ENCODE data around the gene TMED8.
A peak's percentile ranks its signal among the peaks of the same experiment; 100 is the strongest.

TMED8 gene

DNA sequence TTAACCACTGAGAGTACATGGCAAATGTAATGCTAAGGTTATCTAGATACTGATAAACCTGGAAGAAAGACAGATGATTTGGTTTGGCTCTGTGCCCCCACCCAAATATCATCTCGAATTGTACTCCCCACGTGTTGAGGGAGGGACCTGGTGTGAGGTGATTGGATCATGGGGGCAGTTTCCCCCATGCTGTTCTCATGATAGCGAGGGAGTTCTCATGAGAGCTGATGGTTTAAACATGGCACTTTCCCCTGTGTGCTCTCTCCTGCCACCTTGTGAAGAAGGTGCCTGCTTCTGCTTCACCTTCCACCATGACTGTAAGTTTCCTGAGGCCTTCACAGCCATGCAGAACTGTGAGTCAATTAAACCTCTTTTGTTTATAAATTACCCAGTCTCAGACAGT lies 32.2 kb upstream of the TMED8 start:
- DNase-seq (ENCODE audit: low read depth, low spot score), result no peak
- TF ChIP-seq, protein P1, sequence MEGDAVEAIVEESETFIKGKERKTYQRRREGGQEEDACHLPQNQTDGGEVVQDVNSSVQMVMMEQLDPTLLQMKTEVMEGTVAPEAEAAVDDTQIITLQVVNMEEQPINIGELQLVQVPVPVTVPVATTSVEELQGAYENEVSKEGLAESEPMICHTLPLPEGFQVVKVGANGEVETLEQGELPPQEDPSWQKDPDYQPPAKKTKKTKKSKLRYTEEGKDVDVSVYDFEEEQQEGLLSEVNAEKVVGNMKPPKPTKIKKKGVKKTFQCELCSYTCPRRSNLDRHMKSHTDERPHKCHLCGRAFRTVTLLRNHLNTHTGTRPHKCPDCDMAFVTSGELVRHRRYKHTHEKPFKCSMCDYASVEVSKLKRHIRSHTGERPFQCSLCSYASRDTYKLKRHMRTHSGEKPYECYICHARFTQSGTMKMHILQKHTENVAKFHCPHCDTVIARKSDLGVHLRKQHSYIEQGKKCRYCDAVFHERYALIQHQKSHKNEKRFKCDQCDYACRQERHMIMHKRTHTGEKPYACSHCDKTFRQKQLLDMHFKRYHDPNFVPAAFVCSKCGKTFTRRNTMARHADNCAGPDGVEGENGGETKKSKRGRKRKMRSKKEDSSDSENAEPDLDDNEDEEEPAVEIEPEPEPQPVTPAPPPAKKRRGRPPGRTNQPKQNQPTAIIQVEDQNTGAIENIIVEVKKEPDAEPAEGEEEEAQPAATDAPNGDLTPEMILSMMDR (IDR thresholded peaks at IDR 0.05; ENCODE audit: low read depth, low read length), result peak; percentile 20
- in situ Hi-C loops (cut with HindIII; ENCODE audit: low sequenced_read_pairs), result no loop called here

DNA sequence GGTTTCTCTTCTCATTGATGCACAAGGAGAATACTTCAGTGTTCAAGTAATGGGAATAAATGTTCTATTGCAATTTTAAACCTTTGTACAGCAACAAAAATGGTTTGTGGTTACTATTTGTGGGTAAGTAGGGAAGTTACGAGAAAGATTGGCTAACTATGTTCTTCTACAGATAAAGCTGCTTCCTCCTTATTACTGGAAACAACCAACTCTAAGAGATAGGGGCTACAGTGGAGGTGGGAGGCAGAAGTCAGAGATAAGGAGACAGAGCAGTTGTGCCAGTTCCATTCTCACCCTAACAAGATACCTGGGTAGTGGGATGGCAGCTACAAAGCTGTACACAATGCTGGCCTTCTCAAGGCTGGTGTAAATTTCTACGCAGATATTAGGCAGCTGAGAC lies 30.3 kb upstream of the TMED8 start:
- in situ Hi-C loops (cut with HindIII; ENCODE audit: low sequenced_read_pairs), result no loop called here
- DNase-seq (ENCODE audit: low read depth, low spot score), result no peak
- H3K4me3 ChIP-seq (ENCODE audit: low read depth, low read length), result no peak overlapping the region
- TF ChIP-seq, protein P1 (IDR thresholded peaks at IDR 0.05; ENCODE audit: low read depth, low read length), result no peak

More for the DNA sequence above, 32.2 kb upstream of the TMED8 start:
- H3K4me3 ChIP-seq (ENCODE audit: low read depth, low read length), result no peak overlapping the region

DNA sequence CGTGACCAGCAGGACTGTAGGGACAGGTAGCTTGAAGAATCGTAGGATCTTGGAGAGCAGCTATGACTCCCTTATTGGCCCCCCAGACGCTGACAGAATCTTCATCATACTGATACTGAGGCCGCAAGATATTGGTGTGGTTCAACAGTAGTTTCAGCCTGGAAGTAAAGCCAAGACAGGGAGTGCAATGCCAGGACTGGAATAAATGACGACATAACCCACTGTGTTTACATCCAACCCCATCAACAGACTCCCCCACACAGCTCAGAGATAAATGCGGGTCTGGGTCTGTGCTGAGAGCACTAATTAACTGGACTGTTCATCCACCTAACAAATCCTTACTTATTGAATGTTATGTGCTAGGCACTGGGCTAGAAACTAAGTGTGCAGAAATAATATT lies 29.8 kb upstream of the TMED8 start:
- DNase-seq (ENCODE audit: low read depth, low spot score), result no peak
- TF ChIP-seq, protein P1 (IDR thresholded peaks at IDR 0.05; ENCODE audit: low read depth, low read length), result no peak
- H3K4me3 ChIP-seq (ENCODE audit: low read depth, low read length), result no peak overlapping the region
- in situ Hi-C loops (cut with HindIII; ENCODE audit: low sequenced_read_pairs), result no loop called here

DNA sequence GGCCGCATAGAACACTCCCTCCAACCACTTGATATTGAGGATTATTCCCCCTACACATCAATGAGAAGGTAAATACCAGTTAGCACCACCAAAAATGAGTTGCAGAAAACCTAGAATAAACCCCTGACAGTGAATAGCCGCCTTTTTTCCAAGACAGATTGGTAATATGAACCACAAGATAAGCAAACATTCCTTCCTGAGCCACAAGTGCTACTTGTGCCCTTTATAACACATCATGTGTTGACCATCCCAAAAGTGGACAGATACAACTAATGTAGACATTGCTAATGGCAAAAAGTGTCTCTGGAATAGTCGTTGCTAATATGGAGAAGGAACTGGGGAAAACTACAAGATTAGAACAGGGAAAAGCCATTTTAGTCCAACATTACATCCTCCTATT lies 29.2 kb upstream of the TMED8 start:
- TF ChIP-seq, protein P1 (IDR thresholded peaks at IDR 0.05; ENCODE audit: low read depth, low read length), result no peak
- no peak overlapping the region for H3K4me3 ChIP-seq (ENCODE audit: low read depth, low read length)
- in situ Hi-C loops (cut with HindIII; ENCODE audit: low sequenced_read_pairs), result no loop called here
- no peak for DNase-seq (ENCODE audit: low read depth, low spot score)

DNA sequence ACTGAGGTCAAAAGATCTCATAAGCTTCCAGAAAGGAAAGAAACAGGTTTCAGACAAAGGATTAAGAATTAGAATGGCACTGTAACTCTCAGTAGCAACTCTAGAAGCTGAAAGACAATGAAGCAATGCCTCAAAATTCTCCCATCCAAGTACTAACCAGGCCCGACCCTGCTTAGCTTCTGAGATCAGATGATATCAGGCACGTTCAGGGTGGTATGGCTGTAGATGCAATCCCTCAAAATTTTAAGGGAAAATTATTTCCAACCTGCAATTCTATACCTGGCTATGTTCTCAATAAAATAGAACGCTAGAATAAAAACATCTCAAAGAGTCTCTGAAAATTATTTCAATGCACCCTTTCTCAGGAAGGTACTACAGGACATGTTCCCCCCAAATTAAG lies 26.9 kb upstream of the TMED8 start:
- in situ Hi-C loops (cut with HindIII; ENCODE audit: low sequenced_read_pairs), result no loop called here
- TF ChIP-seq, protein P1 (IDR thresholded peaks at IDR 0.05; ENCODE audit: low read depth, low read length), result no peak
- DNase-seq (ENCODE audit: low read depth, low spot score), result no peak

DNA sequence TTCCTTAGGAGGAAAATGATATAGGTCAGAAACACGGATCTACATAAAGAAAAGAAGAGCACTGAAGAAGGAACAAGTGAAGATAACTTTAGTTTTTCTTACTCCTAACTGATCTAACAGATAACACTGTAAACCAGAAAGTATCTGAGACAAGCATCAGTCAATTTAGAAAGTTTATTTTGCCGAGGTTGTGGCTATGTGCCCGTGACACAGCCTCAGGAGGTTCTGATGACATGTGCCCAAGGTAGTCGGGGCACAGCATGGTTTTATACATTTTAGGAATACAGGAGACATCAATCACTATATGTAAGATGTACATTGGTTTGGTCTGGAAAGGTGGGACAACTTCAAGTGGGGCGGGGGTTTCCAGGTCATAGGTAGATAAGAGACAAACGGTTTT lies 23.3 kb upstream of the TMED8 start:
- no peak for DNase-seq (ENCODE audit: low read depth, low spot score)
- TF ChIP-seq, protein P1 (IDR thresholded peaks at IDR 0.05; ENCODE audit: low read depth, low read length), result no peak
- in situ Hi-C loops (cut with HindIII; ENCODE audit: low sequenced_read_pairs), result no loop called here
- H3K4me3 ChIP-seq (ENCODE audit: low read depth, low read length), result no peak overlapping the region

More for the DNA sequence above, 26.9 kb upstream of the TMED8 start:
- H3K4me3 ChIP-seq (ENCODE audit: low read depth, low read length), result no peak overlapping the region

DNA sequence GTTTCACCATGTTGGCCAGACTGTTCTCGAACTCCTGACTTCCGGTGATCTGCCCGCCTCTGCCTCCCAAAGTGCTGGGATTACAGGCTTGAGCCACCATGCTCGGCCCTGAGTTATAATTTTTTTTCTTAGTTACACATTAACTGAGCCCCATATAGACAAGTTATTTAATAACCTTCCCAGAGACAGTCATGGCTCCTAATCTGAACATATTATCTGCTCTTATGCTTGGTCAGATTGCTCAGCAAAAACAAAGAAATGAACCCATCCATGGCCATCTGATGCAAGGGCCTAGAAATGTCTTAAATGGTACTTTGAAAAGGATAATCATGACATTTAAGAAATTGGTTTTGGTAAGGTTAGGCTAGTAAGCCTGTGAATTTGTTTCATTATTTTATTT lies 13.3 kb upstream of the TMED8 start:
- TF ChIP-seq, protein P1 (IDR thresholded peaks at IDR 0.05; ENCODE audit: low read depth, low read length), result no peak
- in situ Hi-C loops (cut with HindIII; ENCODE audit: low sequenced_read_pairs), result no loop called here
- H3K4me3 ChIP-seq (ENCODE audit: low read depth, low read length), result no peak overlapping the region
- DNase-seq (ENCODE audit: low read depth, low spot score), result no peak
